GM12878 (cell line): ENCODE data around the gene FAM89B. TPM values are rescaled to one million over a fixed set of nuclear protein-coding genes. Genes with fewer than 3 reads are reported as not detected.

ENCODE experiments used
- ATAC-seq: fragments of 200-7000 bp; cut with Tn5 transposase; 3 replicates; pipeline ENCODE4 v1.9.1; 2020; ENCODE audit warnings: mild to moderate bottlenecking, moderate library complexity
- BruUV-seq: library from RNA; stranded (reverse); fragments of 400-500 nt; replicated peaks from 2 replicates; lab custom pipeline; 2021; lab: Mats Ljungman, UMichigan
- CTCF ChIA-PET: fragments of 300-600 bp; sonication (Branson Sonifier 250); formaldehyde crosslinking; extraction: SDS; loops from one replicate; lab custom pipeline; 2021; ENCODE audit warnings: inconsistent platforms; lab: Yijun Ruan, JAX
- POLR2A ChIA-PET: fragments of 350-600 bp; formaldehyde crosslinking; extraction: SDS; loops from one replicate; lab custom pipeline; 2021; ENCODE audit warnings: inconsistent platforms; lab: Charles Lee
- RAD21 ChIA-PET: fragments of 300-600 bp; sonication (Branson Sonifier 250); formaldehyde crosslinking; loops from one replicate; lab custom pipeline; 2023; ENCODE audit warnings: antibody characterized with exemption; ENCODE audit not compliant: unreplicated experiment; lab: Charles Lee
- SMC1A ChIA-PET: fragments of 300-600 bp; sonication (Branson Sonifier 250); formaldehyde crosslinking; loops from one replicate; lab custom pipeline; 2023; ENCODE audit not compliant: unreplicated experiment, uncharacterized antibody; lab: Charles Lee
- DNase-seq: peaks from one replicate; pipeline ENCODE4 v3.0.0-alpha.2; 2011; ENCODE audit warnings: low read depth, low spot score
- FAIRE-seq: peaks from 3 replicates; lab custom pipeline; 2011; peaks lifted over from hg19 to GRCh38; lab: Jason Lieb, UNC
- H2AFZ ChIP-seq: 2 replicates; pipeline ENCODE4 v1.6.0; 2011; ENCODE audit warnings: low read depth, low read length, control low read depth; ENCODE audit not compliant: control insufficient read depth
- H3K27ac ChIP-seq: 2 replicates; pipeline ENCODE4 v1.5.1; 2011; ENCODE audit warnings: control low read depth; ENCODE audit not compliant: control insufficient read depth, insufficient read depth
- H3K27me3 ChIP-seq, 2 experiments: replicated peaks in 1 of 2; 2 replicates each; pipeline versions ENCODE4 v1.6.0 to v1.6.1; 2011; ENCODE audit warnings: low read length in 1 of 2; ENCODE audit not compliant: control insufficient read depth in 2 of 2, insufficient read depth in 2 of 2
- H3K36me3 ChIP-seq, 2 experiments: 2 replicates each; pipeline ENCODE4 v1.5.1; 2011; ENCODE audit warnings: low read length in 1 of 2; ENCODE audit not compliant: control insufficient read depth in 2 of 2, insufficient read depth in 2 of 2
- H3K4me1 ChIP-seq: 2 replicates; pipeline ENCODE4 v1.6.1; 2011; ENCODE audit warnings: mild to moderate bottlenecking, low read length, moderate library complexity, mixed read lengths; ENCODE audit not compliant: control insufficient read depth, insufficient read depth
- H3K4me2 ChIP-seq: 2 replicates; pipeline ENCODE4 v1.6.0; 2011; ENCODE audit warnings: control low read depth; ENCODE audit not compliant: control insufficient read depth, insufficient read depth
- H3K4me3 ChIP-seq: fragments of 200-600 bp; sonication (generic); 2 replicates; pipeline ENCODE4 v1.5.1; 2016
- H3K79me2 ChIP-seq: 2 replicates; pipeline ENCODE4 v1.6.0; 2011; ENCODE audit warnings: low read length; ENCODE audit not compliant: control insufficient read depth, insufficient read depth
- H3K9ac ChIP-seq: 2 replicates; pipeline ENCODE4 v1.8.0; 2011; ENCODE audit warnings: low read length, control low read depth, mixed read lengths; ENCODE audit not compliant: control insufficient read depth, insufficient read depth
- H3K9me3 ChIP-seq: replicated peaks from 3 replicates; pipeline ENCODE4 v1.5.1; 2011; ENCODE audit warnings: mild to moderate bottlenecking, low read length; ENCODE audit not compliant: control insufficient read depth, insufficient read depth
- H4K20me1 ChIP-seq: 2 replicates; pipeline ENCODE4 v1.6.0; 2011; ENCODE audit not compliant: control insufficient read depth, insufficient read depth
- ATF7 ChIP-seq: fragments of 450-650 bp; IDR thresholded peaks from 2 replicates; pipeline ENCODE4 v1.6.1; 2016; ENCODE audit warnings: low read depth, mild to moderate bottlenecking
- BACH1 ChIP-seq: fragments of 450-650 bp; IDR thresholded peaks from 2 replicates; pipeline ENCODE4 v1.6.1; 2017; ENCODE audit warnings: mild to moderate bottlenecking, borderline replicate concordance
- CHD2 ChIP-seq: IDR thresholded peaks from 2 replicates; pipeline ENCODE4 v1.6.1; 2011; ENCODE audit warnings: low read depth, low read length, improper control_type of control experiment, borderline replicate concordance
- E4F1 ChIP-seq: fragments of 450-650 bp; IDR thresholded peaks from 2 replicates; pipeline ENCODE4 v1.6.1; 2018; ENCODE audit warnings: borderline replicate concordance, mild to moderate bottlenecking; ENCODE audit not compliant: partially characterized antibody
- GATAD2B ChIP-seq: fragments of 450-650 bp; conservative IDR thresholded peaks from 2 replicates; pipeline ENCODE4 v1.6.1; 2017; ENCODE audit warnings: low read depth, mild to moderate bottlenecking, moderate library complexity
- JUNB ChIP-seq: IDR thresholded peaks from 2 replicates; pipeline ENCODE4 v1.6.1; 2016; ENCODE audit warnings: antibody characterized with exemption, mild to moderate bottlenecking
- MLLT1 ChIP-seq: fragments of 450-650 bp; IDR thresholded peaks from 2 replicates; pipeline ENCODE4 v1.6.1; 2016; ENCODE audit warnings: mild to moderate bottlenecking
- MXI1 ChIP-seq: fragments of 150-350 bp; IDR thresholded peaks from 2 replicates; pipeline ENCODE4 v1.6.1; 2011; ENCODE audit warnings: low read depth, mild to moderate bottlenecking, inconsistent platforms, low read length, improper control_type of control experiment
- MYB ChIP-seq: fragments of 150-350 bp; IDR thresholded peaks from 2 replicates; pipeline ENCODE4 v1.6.1; 2014; ENCODE audit warnings: mild to moderate bottlenecking, low read depth, low read length, borderline replicate concordance
- NFXL1 ChIP-seq: fragments of 450-650 bp; IDR thresholded peaks from 2 replicates; pipeline ENCODE4 v1.6.1; 2017; ENCODE audit warnings: antibody characterized with exemption, mild to moderate bottlenecking, borderline replicate concordance
- REST ChIP-seq: IDR thresholded peaks from 2 replicates; pipeline ENCODE4 v1.6.1; 2012; ENCODE audit warnings: mild to moderate bottlenecking, low read depth, low read length
- ZNF24 ChIP-seq: fragments of 450-650 bp; IDR thresholded peaks from 2 replicates; pipeline ENCODE4 v1.6.1; 2017; ENCODE audit warnings: antibody characterized with exemption, mild to moderate bottlenecking
- WGBS: methylation state at CpG from one replicate; pipeline ENCODE4 v1.1.6; 2016; ENCODE audit warnings: low lambda C conversion rate; ENCODE audit not compliant: insufficient replicate concordance, insufficient coverage; ENCODE audit errors: missing lambda C conversion rate; 5-methylcytosine and 5-hydroxymethylcytosine counted together
- in situ Hi-C: fragments of 300-500 bp; cut with MboI; formaldehyde crosslinking; loops from 9 replicates; pipeline ENCODE4 v1.14.3; 2018; ENCODE audit warnings: mixed read lengths
- intact Hi-C: fragments of 100-400 bp; cut with micrococcal nuclease; formaldehyde crosslinking; loops from one replicate; pipeline ENCODE4 v1.14.2; 2022; ENCODE audit not compliant: unreplicated experiment
- polyA plus RNA-seq, 11 experiments: library from polyadenylated mRNA; depleted of rRNA in 4 of 11; unstranded in 6 of 11; stranded (reverse) in 5 of 11; fragments of >200 nt; fragmentation: Nextera tagmentation in 4 of 11; fragmentation: Illumina TruSeq in 1 of 11; extraction: Ambion mirVana in 4 of 11; extraction: Trizol in 1 of 11; gene quantifications; 1 replicate in 1 of 11; 2 replicates in 10 of 11; pipeline versions ENCODE4 v1.2.1 to v1.2.3, GENCODE V29; 2011 to 2016; ENCODE audit warnings: inconsistent platforms in 2 of 11, missing spikeins in 2 of 11, low read depth in 1 of 11
- total RNA-seq, 4 experiments: library from RNA; depleted of rRNA in 3 of 4; stranded (reverse); fragments of >200 nt in 3 of 4; fragmentation: Illumina TruSeq in 1 of 4; extraction: Trizol in 1 of 4; gene quantifications; 2 replicates each; pipeline versions ENCODE4 v1.2.1 to v1.2.3, GENCODE V29; 2013 to 2021

The FAM89B gene
- total and polyA plus RNA-seq, 10 of the 15 experiments (the other 5 are each of a cell fraction or from before 2014, with no cell fraction given), result 0.34 to 36.7 (median 9.8) TPM

GRCh38 chr11:65541093-65541982 is 31.0 kb upstream of the FAM89B start:
- RAD21 ChIA-PET, result interaction anchor here (0.6 to 4.1 kb wide), 20 partner anchors 8 to 316 kb away, joined by 3 to 58 read pairs (median 4); partner anchors contain the start of genes FAM89B, MALAT1, PCNX3 and RELA
- in situ Hi-C loops, result no loop called here
- SMC1A ChIA-PET, result interaction anchor here (0.6 to 4.1 kb wide), 11 partner anchors 10 to 276 kb away, joined by 3 to 48 read pairs (median 7); partner anchors contain the start of genes EHBP1L1, FAM89B, MAP3K11 and PCNX3
- 28% methylated on average over 18 of the region's 18 CpGs for WGBS
- no peaks in the 10 kb centered on the region for H3K9me3 ChIP-seq
- peaks cover 1 to 5% of the 10 kb centered on the region in 2 experiments; a peak in 3 of 4 replicates for H3K36me3 ChIP-seq
- CTCF ChIA-PET, result interaction anchor here (0.5 to 4.2 kb wide), 27 partner anchors 9 to 263 kb away, joined by 3 to 89 read pairs (median 6); partner anchors contain the start of genes DPF2, EHBP1L1, FAM89B and KCNK7
- DNase-seq (no peak), ATAC-seq (no peak), FAIRE-seq (no peak)
- H3K27me3 ChIP-seq, result no peaks in the 10 kb centered on the region
- POLR2A ChIA-PET, result interaction anchor here (0.5 to 3.7 kb wide), 16 partner anchors 11 to 122 kb away, joined by 3 to 34 read pairs (median 5); partner anchors contain the start of genes EHBP1L1, FAM89B, MAP3K11 and PCNX3
- peaks cover 11% of the 10 kb centered on the region for H3K4me1 ChIP-seq
- H3K79me2 ChIP-seq, result no peaks in the 10 kb centered on the region
- intact Hi-C loops, result loop anchor here (1.0 to 2.0 kb wide), 2 partner anchors 29 to 73 kb away; partner anchors contain the start of genes MAP3K11, PCNX3 and ZNRD2
- H3K4me2 ChIP-seq, result peak overlapping the region; percentile 97
- H3K9ac ChIP-seq, result peak overlapping the region; percentile 62; the same call in 1 of the 2 replicates
- peak overlapping the region; percentile 61 for H3K27ac ChIP-seq
- BruUV-seq, result no TSS peak
- H2AFZ ChIP-seq, result peak overlapping the region; percentile 96
- no peak for TF ChIP-seq CHD2
- 0 out of 2 replicates have a peak, but pooled peaks have one; percentile 2 for TF ChIP-seq BACH1
- TF ChIP-seq MXI1, result no peak
- no peak for TF ChIP-seq MYB
- 0 out of 2 replicates have a peak, but pooled peaks have one; percentile 6 for TF ChIP-seq ATF7
- no peak for TF ChIP-seq ZNF24
- no peak for TF ChIP-seq REST
- no peak for TF ChIP-seq E4F1
- TF ChIP-seq MLLT1, result 0 out of 2 replicates have a peak, but pooled peaks have one; percentile 12
- TF ChIP-seq GATAD2B, result peak; percentile 19; the same call in 1 of the 2 replicates
- no peak for TF ChIP-seq NFXL1
- no peak for TF ChIP-seq JUNB
- TF ChIP-seq, all 136 proteins: peak for 4
- H3K4me3 ChIP-seq, result peak overlapping the region; percentile 72; the same call in 1 of the 2 replicates
- no peaks in the 10 kb centered on the region for H4K20me1 ChIP-seq
